ENCODE results near the gene PSPC1.
"Not testable (repeated sequence)": the region's sequence is repeated elsewhere in the genome, so short reads cannot be mapped to it uniquely, and the experiment has no call there.

The PSPC1 gene, protein sequence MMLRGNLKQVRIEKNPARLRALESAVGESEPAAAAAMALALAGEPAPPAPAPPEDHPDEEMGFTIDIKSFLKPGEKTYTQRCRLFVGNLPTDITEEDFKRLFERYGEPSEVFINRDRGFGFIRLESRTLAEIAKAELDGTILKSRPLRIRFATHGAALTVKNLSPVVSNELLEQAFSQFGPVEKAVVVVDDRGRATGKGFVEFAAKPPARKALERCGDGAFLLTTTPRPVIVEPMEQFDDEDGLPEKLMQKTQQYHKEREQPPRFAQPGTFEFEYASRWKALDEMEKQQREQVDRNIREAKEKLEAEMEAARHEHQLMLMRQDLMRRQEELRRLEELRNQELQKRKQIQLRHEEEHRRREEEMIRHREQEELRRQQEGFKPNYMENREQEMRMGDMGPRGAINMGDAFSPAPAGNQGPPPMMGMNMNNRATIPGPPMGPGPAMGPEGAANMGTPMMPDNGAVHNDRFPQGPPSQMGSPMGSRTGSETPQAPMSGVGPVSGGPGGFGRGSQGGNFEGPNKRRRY

GRCh38 chr13:19782727-19783682 lies at the start of gene PSPC1:
Gene PSPC1, minus strand, starts transcription at chr13:19782945. Its CDS starts 188 bp downstream, at chr13:19782757.
- DNase-seq, result peak; percentile 96

DNA sequence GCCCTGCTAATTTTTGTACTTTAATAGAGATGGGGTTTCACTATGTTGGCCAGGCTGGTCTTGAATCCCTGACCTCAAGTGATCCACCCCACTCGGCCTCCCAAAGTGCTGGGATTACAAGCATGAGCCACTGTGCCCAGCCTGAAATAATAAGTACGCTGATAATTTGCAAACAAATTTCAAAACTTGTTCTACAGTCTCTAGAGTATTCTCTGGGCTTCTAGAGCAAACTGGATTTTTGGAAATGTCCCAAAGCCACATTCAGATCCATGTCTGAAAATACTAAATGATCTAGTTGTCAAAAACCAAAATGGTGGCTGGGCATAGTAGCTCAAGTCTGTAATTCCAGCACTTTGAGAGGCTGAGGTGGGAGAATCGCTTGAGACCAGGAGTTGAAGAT lies 39.9 kb upstream of the PSPC1 start:
- no peak for DNase-seq

DNA sequence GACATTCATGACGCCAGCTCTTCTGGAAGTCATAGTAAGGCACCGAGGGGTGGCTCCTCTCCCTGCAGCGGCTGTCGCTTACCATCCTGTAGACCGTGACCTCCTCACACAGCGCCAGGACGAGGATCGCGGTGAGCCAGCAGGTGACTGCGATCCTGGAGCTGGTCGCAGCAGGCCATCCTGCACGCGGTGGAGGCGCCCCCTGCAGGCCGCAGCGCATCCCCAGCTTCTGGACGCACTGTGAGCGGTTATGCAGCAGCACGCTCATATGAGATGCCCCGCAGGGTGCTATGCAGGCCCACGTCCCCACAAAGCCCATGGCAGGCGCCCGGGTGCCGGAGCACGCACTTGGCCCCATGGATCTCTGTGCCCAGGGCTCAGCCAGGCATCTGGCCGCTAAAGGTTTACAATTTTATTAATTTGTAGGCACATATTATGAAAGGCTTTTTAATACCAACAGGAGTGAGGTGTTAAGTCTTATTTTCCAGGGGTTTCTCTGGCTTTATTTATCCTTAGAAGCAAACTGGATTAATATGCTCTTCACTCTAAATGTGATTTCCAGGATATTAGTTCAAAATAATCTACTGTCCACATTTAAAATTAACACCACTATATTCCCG lies 35.6 kb upstream of the PSPC1 start:
- DNase-seq, result peak; percentile 9

DNA sequence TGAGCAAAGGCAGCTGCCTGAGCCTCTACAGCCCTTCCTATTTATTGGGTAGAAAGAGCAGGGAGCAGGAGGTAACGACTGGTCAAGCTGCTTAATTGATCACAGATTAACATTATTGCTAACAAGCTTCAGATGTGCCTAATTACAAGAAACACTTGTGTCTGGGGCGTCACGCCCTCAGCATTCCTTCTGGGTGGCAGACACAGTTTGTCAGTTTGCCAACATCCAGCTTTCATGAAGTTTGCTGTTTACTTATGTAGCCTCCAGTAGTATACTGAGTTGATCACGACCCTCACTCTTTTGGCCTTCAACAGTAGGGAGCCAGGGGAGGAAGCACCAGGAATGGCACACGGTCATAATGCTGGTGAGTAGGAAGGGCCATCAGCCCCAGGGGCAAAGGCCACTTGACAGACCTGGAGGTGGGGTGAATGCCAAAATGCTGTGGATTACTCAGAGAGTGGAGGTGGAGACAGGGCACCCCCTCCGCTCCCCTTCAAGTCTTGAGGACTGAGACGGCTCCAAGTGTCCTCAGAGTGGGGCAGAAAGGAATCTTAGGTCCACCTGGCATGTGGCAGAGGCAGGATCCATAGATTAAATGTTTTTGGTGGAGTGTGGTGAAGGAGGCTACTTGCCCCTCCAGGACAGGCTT lies 34.9 kb upstream of the PSPC1 start:
- DNase-seq, result no peak

DNA sequence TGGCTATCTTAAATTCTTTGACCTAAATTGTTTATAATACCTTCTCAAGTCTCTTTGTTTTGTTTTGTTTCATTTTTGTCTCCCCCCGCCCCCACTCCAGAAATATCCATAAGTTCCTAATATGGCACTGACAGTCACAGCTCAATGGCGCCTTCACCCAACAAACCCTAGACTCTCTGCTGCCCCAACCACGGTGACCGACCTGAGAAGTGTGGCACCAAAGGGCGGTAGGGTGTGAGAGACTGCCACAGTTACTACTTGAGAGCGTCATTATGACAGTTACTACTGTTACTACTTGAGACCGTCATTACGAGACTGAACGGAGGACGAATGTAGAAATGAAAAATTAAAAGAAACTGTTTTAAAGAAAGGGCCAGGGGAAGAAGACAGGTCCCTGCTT lies 34.4 kb upstream of the PSPC1 start:
- DNase-seq, result no peak

GRCh38 chr13:19815842-19816241 lies 33.1 kb upstream of the PSPC1 start:
- DNase-seq, result not testable (repeated sequence)

DNA sequence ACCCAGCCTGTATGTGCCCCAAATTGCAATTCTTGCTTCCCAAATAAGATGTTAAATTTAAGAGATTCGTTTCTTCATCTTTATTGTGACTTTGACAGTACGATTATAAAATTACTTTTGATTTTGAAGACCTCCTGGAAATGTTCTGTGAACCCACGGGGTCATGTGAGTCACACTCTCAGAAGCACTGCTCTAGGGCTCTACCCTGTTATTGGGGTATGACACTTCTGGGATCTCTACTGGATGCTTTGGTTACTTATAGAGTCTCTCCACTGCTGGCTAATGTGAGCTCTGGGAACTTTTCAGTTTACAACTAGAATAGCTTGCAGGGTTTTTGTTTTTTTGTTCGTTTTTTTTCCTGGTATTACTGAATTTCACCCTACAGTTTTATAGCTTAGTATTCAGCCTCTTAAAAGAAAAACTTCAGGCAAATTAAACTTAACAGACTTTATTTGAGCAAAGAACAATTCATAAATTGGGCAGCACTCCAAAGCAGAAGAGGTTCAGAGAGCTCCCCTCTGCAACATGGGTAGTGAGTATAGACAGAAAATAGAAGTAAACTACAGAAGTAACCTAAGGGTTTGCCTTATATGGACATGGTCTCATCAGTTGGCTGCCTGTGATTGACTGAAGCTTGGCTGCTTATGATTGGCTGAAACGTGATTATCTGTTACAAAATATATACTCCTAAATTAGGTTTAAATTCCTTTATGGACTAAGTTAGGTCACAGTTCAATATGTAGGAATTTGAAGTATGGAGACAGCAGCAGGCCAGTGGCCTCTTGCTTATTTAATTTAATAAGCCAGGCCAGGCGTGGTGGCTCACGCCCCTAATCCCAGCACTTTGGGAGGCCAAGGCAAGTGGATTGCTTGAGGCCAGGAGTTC lies 28.5 kb upstream of the PSPC1 start:
- DNase-seq, result no peak

DNA sequence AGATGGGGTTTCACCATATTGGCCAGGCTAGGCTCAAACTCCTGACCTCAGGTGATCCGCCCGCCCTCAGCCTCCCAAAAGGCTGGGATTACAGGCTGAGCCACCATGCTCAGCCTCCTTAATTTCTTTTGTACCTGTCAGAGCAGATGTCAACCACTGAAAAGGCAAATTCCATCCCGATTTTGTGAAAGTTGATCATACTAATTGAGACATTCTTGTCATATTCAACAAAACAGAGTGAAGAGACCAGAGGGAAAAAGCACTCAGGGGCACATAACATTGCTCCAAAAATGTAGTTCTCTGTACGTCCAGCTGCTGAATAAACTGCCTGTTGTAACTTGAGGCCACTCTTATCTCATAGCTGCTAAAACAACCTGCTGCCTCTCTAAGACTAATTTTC lies 27.4 kb upstream of the PSPC1 start:
- no peak for DNase-seq

- no peak for DNase-seq
Observed at GRCh38 chr13:19805765-19806164, 23.0 kb upstream of the PSPC1 start.

DNA sequence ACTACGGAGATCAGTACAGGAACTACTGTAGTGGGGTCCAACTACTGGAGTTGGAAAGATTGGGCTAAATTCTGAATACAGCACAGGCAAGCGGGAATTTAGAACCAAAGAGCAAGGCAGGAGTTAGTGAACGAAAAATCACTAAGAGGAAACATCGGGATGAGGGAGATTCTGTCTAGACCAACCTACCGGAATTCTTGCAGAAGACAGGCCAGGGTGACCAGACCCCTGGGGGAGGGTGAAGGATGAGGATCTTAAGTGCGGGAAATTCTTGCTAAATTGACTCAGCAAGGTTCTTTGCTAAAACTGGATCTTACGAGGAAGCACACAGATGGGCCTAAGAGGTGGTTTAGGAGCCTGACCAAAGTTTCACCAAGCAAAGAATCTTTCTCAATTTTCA lies 13.2 kb upstream of the PSPC1 start:
- DNase-seq, result no peak

GRCh38 chr13:19794631-19795030 lies 11.9 kb upstream of the PSPC1 start:
- no peak for DNase-seq

GRCh38 chr13:19791953-19792537 lies 9.3 kb upstream of the PSPC1 start:
- DNase-seq, result no peak

- peak; percentile 72 for DNase-seq
Observed at GRCh38 chr13:19782049-19782726, 557 bp downstream of the PSPC1 start.

DNA sequence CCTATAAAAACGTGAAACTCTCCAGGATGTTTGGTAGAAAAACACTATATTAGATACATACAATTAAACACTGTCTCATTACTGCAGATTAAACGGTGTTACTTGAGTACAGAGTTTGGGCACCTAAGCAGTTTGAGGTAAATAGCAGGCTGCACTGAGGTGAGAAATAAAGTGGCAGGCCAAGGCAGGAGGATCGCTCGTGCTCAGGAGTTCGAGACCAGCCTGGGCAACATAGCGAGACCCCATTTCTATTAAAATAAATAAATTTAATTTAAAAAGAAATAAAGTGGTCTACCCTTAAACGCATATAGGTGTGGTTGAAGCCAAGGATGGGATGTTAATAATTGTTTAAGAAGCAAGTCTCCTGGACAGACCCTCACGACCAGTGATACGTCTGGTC lies 1.2 kb downstream of the PSPC1 start:
- no peak for DNase-seq

DNA sequence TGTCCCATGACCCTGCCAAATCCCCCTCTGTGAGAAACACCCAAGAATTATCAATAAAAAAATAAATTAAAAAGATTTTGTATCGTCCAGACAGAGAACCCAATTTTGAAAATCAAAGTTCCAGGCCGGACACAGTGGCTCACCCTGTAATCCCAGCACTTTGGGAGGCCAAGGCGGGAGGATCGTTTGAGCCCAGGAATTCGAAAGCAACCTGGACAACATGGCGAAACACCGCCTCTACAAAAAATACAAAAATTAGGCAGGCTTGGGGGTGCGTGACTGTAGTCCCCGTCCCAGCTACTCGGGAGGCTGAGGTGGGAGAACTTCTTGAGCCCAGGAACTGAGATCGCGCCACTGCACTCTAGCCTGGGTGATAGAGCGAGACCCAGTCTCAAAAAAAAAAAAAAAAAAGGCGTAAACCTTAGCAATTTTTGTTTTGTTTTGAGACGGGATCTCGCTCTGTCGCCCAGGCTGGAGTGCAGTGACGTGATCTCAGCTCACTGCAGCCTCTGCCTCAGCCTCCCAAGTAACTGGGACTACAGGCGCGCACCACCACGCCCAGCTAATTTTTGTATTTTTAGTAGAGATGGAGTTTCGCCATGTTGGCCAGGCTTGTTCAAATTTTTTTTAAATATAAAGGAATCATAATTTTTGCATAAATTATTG lies 1.9 kb downstream of the PSPC1 start:
- DNase-seq, result not testable (repeated sequence)

- no peak for DNase-seq
Observed at GRCh38 chr13:19772306-19772705, 10.4 kb downstream of the PSPC1 start.

GRCh38 chr13:19769854-19770253 lies 12.9 kb downstream of the PSPC1 start:
- DNase-seq, result no peak

DNA sequence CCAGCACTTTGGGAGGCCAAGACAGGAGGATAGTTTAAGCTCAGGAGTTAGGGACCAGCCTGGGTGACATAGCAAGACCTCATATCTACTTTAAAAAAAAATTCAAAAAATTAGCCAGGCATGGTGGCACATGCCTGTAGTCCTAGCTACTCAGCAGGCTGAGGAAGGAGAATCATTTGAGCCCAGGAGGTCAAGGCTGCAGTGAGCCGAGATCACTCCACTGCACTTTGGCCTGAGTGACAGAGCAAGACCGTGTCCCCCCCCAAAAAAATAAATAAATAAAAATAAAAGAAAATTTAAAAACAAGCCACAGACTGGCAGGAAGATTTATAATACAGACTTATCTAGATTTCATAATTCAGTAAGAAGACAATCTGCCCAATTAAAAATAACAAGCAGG lies 14.8 kb downstream of the PSPC1 start:
- DNase-seq, result no peak

DNA sequence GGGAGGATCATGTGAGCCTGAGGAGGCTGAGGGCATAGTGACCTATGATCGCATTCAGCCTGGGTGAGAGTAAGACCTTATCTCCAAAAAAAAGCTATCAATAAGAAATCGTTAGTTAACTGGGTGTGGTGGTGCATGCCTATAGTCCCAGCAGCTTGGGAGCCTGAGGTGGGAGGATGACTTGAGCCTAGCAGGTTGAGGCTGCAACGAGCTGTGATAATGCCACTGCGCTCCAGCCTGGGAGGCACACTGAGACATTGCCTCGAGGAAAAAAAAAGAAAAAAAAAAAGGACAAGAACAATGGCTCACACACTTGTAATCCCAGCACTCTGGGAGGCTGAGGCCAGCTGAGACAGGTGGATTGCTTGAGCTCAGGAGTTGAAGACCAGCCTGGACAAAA lies 16.2 kb downstream of the PSPC1 start:
- no peak for DNase-seq

DNA sequence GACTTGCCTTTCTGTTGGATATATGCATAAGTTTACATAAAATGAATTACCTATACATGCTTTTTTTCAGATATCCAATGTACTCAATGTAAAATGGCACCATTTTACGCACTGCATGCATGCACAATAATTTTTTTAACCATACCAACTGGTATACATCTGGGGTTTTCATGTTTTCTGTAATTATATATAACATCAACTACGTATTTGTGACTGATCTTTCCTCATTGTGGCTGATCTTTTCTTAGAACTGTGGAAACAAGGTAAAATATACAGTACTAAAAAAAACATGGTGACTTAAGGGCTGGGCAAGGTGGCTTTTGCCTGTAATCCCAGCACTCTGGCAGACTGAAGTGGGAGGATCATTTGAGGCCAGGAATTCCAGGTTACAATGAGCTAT lies 18.5 kb downstream of the PSPC1 start:
- DNase-seq, result no peak

Data from inflammatory macrophage treated with lipopolysaccharide for 4 hours (primary cell).